DND-41 (cell line): ENCODE data around the gene EPHB1.

ENCODE experiments used
- ATAC-seq: fragments of 200-7000 bp; cut with Tn5 transposase; 3 replicates; pipeline ENCODE4 v1.9.1; 2021; ENCODE audit warnings: low read depth; ENCODE audit not compliant: insufficient read depth
- DNase-seq: peaks from one replicate; pipeline ENCODE4 v3.0.0-alpha.2; 2020
- H2AFZ ChIP-seq: 2 replicates; pipeline ENCODE4 v1.6.0; 2012; ENCODE audit warnings: low read depth, low read length
- H3K27ac ChIP-seq: 2 replicates; pipeline ENCODE4 v1.5.1; 2012; ENCODE audit warnings: low read length, inconsistent platforms
- H3K27me3 ChIP-seq: fragments of 200-600 bp; sonication (generic); 2 replicates; pipeline ENCODE4 v1.6.0; 2012; ENCODE audit warnings: low read length, mild to moderate bottlenecking, inconsistent platforms; ENCODE audit not compliant: insufficient read depth, poor library complexity
- H3K36me3 ChIP-seq: 2 replicates; pipeline ENCODE4 v1.5.1; 2012; ENCODE audit warnings: low read length, inconsistent platforms; ENCODE audit not compliant: insufficient read depth
- H3K4me1 ChIP-seq: 2 replicates; pipeline ENCODE4 v1.5.1; 2012; ENCODE audit warnings: mild to moderate bottlenecking, low read length; ENCODE audit not compliant: insufficient read depth
- H3K4me2 ChIP-seq: 2 replicates; pipeline ENCODE4 v1.6.0; 2012; ENCODE audit warnings: mild to moderate bottlenecking, moderate library complexity, low read length, inconsistent platforms; ENCODE audit not compliant: insufficient read depth
- H3K4me3 ChIP-seq, 2 experiments: fragments of 200-600 bp in 1 of 2; shearing (Covaris generic) in 1 of 2; 2 replicates each; pipeline ENCODE4 v1.5.1; 2012 to 2016; ENCODE audit warnings: inconsistent platforms in 2 of 2, low read length in 2 of 2, mild to moderate bottlenecking in 2 of 2, low read depth in 1 of 2, moderate library complexity in 1 of 2
- H3K79me2 ChIP-seq: 2 replicates; pipeline ENCODE4 v1.6.0; 2012; ENCODE audit warnings: low read length, inconsistent platforms; ENCODE audit not compliant: insufficient read depth
- H3K9ac ChIP-seq: 2 replicates; pipeline ENCODE4 v1.6.0; 2012; ENCODE audit warnings: low read depth, mild to moderate bottlenecking, inconsistent platforms, low read length, moderate library complexity
- H3K9me3 ChIP-seq: 2 replicates; pipeline ENCODE4 v1.5.1; 2012; ENCODE audit warnings: low read length, moderate library complexity, mild to moderate bottlenecking, inconsistent platforms; ENCODE audit not compliant: insufficient read depth, severe bottlenecking
- H4K20me1 ChIP-seq: 2 replicates; pipeline ENCODE4 v1.6.0; 2012; ENCODE audit warnings: low read length; ENCODE audit not compliant: insufficient read depth
- CTCF ChIP-seq: IDR thresholded peaks from 2 replicates; pipeline ENCODE4 v1.5.1; 2012; ENCODE audit warnings: borderline replicate concordance, low read length, moderate library complexity, mild to moderate bottlenecking; ENCODE audit not compliant: poor library complexity, severe bottlenecking; ENCODE audit errors: extremely low read depth
- EZH2 ChIP-seq: IDR thresholded peaks from 3 replicates; pipeline ENCODE4 v1.6.1; 2012; ENCODE audit warnings: borderline replicate concordance, low read depth, mild to moderate bottlenecking, moderate library complexity, low read length, inconsistent platforms; ENCODE audit not compliant: severe bottlenecking

Gene EPHB1

GRCh38 chr3:134991472-134992010, 196.5 kb downstream of the EPHB1 start:
- ATAC-seq (no peak), DNase-seq (no peak)
- H3K9me3 ChIP-seq = no peaks in the 10 kb centered on the region
- H3K4me3 ChIP-seq = no peak overlapping the region
- H3K4me1 ChIP-seq = peaks cover 9% of the 10 kb centered on the region
- no peak overlapping the region for H3K9ac ChIP-seq
- H4K20me1 ChIP-seq = no peaks in the 10 kb centered on the region
- H3K27ac ChIP-seq = no peak overlapping the region
- no peaks in the 10 kb centered on the region for H3K27me3 ChIP-seq
- TF ChIP-seq EZH2 (no peak), CTCF (no peak)
- H3K79me2 ChIP-seq = no peaks in the 10 kb centered on the region
- no peaks in the 10 kb centered on the region for H3K36me3 ChIP-seq
- H2AFZ ChIP-seq = no peak overlapping the region
- no peak overlapping the region for H3K4me2 ChIP-seq

GRCh38 chr3:134992180-134992579, 197.1 kb downstream of the EPHB1 start:
- Histone ChIP-seq H3K36me3 (no peaks in the 10 kb centered on the region), H3K4me2 (no peak overlapping the region), H3K27me3 (no peaks in the 10 kb centered on the region), H3K9ac (no peak overlapping the region), H2AFZ (peak overlapping the region; percentile 5; the same call in 1 of the 2 replicates), H4K20me1 (no peaks in the 10 kb centered on the region), H3K79me2 (no peaks in the 10 kb centered on the region), H3K9me3 (no peaks in the 10 kb centered on the region), H3K27ac (peak overlapping the region; percentile 2; the same call in 1 of the 2 replicates), H3K4me3 (no peak overlapping the region), H3K4me1 (peaks cover 9% of the 10 kb centered on the region)
- no peak for DNase-seq
- peak; percentile 14; the same call in 1 of the 3 replicates for ATAC-seq
- TF ChIP-seq CTCF = no peak

- Histone ChIP-seq H3K27me3 (no peaks in the 10 kb centered on the region), H3K9me3 (no peaks in the 10 kb centered on the region), H3K9ac (no peak overlapping the region), H3K4me1 (peaks cover 9% of the 10 kb centered on the region), H3K27ac (peak overlapping the region; percentile 2; the same call in 1 of the 2 replicates), H3K4me3 (no peak overlapping the region), H4K20me1 (no peaks in the 10 kb centered on the region), H3K4me2 (no peak overlapping the region), H3K79me2 (no peaks in the 10 kb centered on the region), H2AFZ (peak overlapping the region; percentile 5; the same call in 1 of the 2 replicates), H3K36me3 (no peaks in the 10 kb centered on the region)
- DNase-seq = peak; percentile 23
- ATAC-seq = peak; percentile 85
- no peak for TF ChIP-seq CTCF
- TF ChIP-seq EZH2 = no peak
These were observed 197.5 kb downstream of the EPHB1 start for GRCh38 chr3:134992586-134992985.

GRCh38 chr3:134993011-134993410, 198.0 kb downstream of the EPHB1 start:
- H3K4me3 ChIP-seq = no peak overlapping the region
- no peaks in the 10 kb centered on the region for H3K9me3 ChIP-seq
- no peak for ATAC-seq
- no peaks in the 10 kb centered on the region for H3K79me2 ChIP-seq
- no peak overlapping the region for H3K4me2 ChIP-seq
- H4K20me1 ChIP-seq = no peaks in the 10 kb centered on the region
- H3K36me3 ChIP-seq = no peaks in the 10 kb centered on the region
- H3K4me1 ChIP-seq = peaks cover 13% of the 10 kb centered on the region
- TF ChIP-seq CTCF = no peak
- TF ChIP-seq EZH2 = no peak
- no peak overlapping the region for H3K9ac ChIP-seq
- H2AFZ ChIP-seq = peak overlapping the region; percentile 5; the same call in 1 of the 2 replicates
- DNase-seq = no peak
- H3K27ac ChIP-seq = peak overlapping the region; percentile 2; the same call in 1 of the 2 replicates
- H3K27me3 ChIP-seq = no peaks in the 10 kb centered on the region
